Stomach (tissue), 19 donors: Measurements from ENCODE around the gene ERLEC1. TPM values are rescaled to one million over a fixed set of nuclear protein-coding genes. Genes with fewer than 3 reads are reported as not detected.

Experiments
- DNase-seq, 2 donors: peaks; one replicate each; pipeline versions ENCODE4 v3.0.0 to v3.0.0-alpha.2; 2013 to 2019
- H3K27ac ChIP-seq, 5 donors: fragments of 200-600 bp in 4 of 5; sonication (generic) in 4 of 5; one replicate each; pipeline ENCODE4 v1.5.1; 2013 to 2019; ENCODE audit warnings: mild to moderate bottlenecking in 1 of 5, moderate library complexity in 1 of 5
- H3K27me3 ChIP-seq, 3 donors: fragments of 200-600 bp; sonication (generic); one replicate each; pipeline ENCODE4 v1.5.1; 2017 to 2019; ENCODE audit warnings: mixed run types in 1 of 3
- H3K36me3 ChIP-seq, 4 donors: fragments of 200-600 bp; sonication (generic); 1 replicate in 3 of 4; 2 replicates in 1 of 4; pipeline ENCODE4 v1.5.1; 2016 to 2019
- H3K4me1 ChIP-seq, 4 donors: fragments of 200-600 bp; sonication (generic); one replicate each; pipeline ENCODE4 v1.5.1; 2016 to 2019
- H3K4me3 ChIP-seq, 4 donors: fragments of 200-600 bp; sonication (generic) in 3 of 4; one replicate each; pipeline ENCODE4 v1.5.1; 2016 to 2019; ENCODE audit warnings: mild to moderate bottlenecking in 1 of 4
- H3K9me3 ChIP-seq, 4 donors: fragments of 200-600 bp; sonication (generic); one replicate each; pipeline ENCODE4 v1.5.1; 2016 to 2019
- EP300 ChIP-seq: sonication (generic); formaldehyde crosslinking; IDR thresholded peaks from one replicate; pipeline ENCODE4 v1.6.1; 2017; ENCODE audit warnings: antibody characterized with exemption
- POLR2A ChIP-seq, 4 donors: fragments of 450-650 bp; IDR thresholded peaks; one replicate each; pipeline ENCODE4 v1.6.1; 2016; ENCODE audit warnings: antibody characterized with exemption in 4 of 4, control low read depth in 2 of 4, mild to moderate bottlenecking in 1 of 4, moderate library complexity in 1 of 4
- POLR2AphosphoS5 ChIP-seq, 3 donors: sonication (generic); formaldehyde crosslinking; IDR thresholded peaks; one replicate each; pipeline ENCODE4 v1.6.1; 2016; ENCODE audit warnings: antibody characterized with exemption in 3 of 3
- WGBS, 5 donors: extraction: QIAGEN DNeasy Blood & Tissue Kit in 3 of 5; methylation state at CpG; one replicate each; pipeline versions ENCODE4 v1.1.5 to v1.1.7; 2013 to 2018; 5-methylcytosine and 5-hydroxymethylcytosine counted together
- intact Hi-C: fragments of 100-400 bp; cut with DNase I; formaldehyde crosslinking; loops from one replicate; pipeline ENCODE4 v1.15.1; 2023; ENCODE audit warnings: low total_unique reads
- long read RNA-seq, 10 donors: transcript quantifications; one replicate each; lab custom pipeline, GENCODE V29; 2026
- polyA plus RNA-seq, 3 donors: library from polyadenylated mRNA; stranded (reverse); fragments of 200-250 nt; gene quantifications; one replicate each; pipeline ENCODE4 v1.2.3, GENCODE V29; 2013
- total RNA-seq, 5 donors: library from RNA; depleted of rRNA; stranded (reverse); fragments of >200 nt; gene quantifications; one replicate each; pipeline versions ENCODE4 v1.1.0 to v1.2.3, GENCODE V29; 2014 to 2016
- TF ChIP-seq, protein P1 (sequence below), 7 experiments: fragments of 450-650 bp in 4 of 7; fragments of 200-600 bp in 3 of 7; sonication (generic) in 3 of 7; IDR thresholded peaks; one replicate each; pipeline ENCODE4 v1.5.1; 2016 to 2019; ENCODE audit warnings: antibody characterized with exemption in 7 of 7, control low read depth in 2 of 7, mild to moderate bottlenecking in 1 of 7
- donor health status: healthy with polysubstance abuse.
- donor health status: Bipolar disorder and iron deficiency.
- donor health status: healthy.

Gene ERLEC1, protein sequence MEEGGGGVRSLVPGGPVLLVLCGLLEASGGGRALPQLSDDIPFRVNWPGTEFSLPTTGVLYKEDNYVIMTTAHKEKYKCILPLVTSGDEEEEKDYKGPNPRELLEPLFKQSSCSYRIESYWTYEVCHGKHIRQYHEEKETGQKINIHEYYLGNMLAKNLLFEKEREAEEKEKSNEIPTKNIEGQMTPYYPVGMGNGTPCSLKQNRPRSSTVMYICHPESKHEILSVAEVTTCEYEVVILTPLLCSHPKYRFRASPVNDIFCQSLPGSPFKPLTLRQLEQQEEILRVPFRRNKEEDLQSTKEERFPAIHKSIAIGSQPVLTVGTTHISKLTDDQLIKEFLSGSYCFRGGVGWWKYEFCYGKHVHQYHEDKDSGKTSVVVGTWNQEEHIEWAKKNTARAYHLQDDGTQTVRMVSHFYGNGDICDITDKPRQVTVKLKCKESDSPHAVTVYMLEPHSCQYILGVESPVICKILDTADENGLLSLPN
- total RNA-seq (100 to 1,000 TPM in 2 of 5 donors, 10 to 100 TPM in 2, 1 to 10 TPM in 1; 7.0 to 225 (median 39.6) TPM), polyA plus RNA-seq (10 to 100 TPM; 15.2 to 28.9 (median 27.8) TPM)
- long read RNA-seq, donor 1, partial matches to known transcripts, result 5 of 11 reads
- long read RNA-seq, donor 1, other reads (novel, unspliced or antisense), result 0 of 11 reads
- long read RNA-seq, donor 2, transcript ERLEC1-201 (14 exons, 2,433 nt), result major isoform, 11 of 15 reads
- long read RNA-seq, donor 2, partial matches to known transcripts, result 0 of 15 reads
- long read RNA-seq, donor 2, other reads (novel, unspliced or antisense), result 0 of 15 reads
- long read RNA-seq, donor 3, transcript ERLEC1-201 (14 exons, 2,433 nt), result major isoform, 5 of 7 reads
- long read RNA-seq, donor 3, partial matches to known transcripts, result 0 of 7 reads
- long read RNA-seq, donor 3, other reads (novel, unspliced or antisense), result 0 of 7 reads
- long read RNA-seq, donor 4, result 0 reads
- long read RNA-seq, donor 5, transcript ERLEC1-202 (13 exons, 2,271 nt), result minor isoform, 5 of 30 reads
- long read RNA-seq, donor 5, transcript ERLEC1-201 (14 exons, 2,433 nt), result major isoform, 9 of 30 reads
- long read RNA-seq, donor 5, partial matches to known transcripts, result 16 of 30 reads
- long read RNA-seq, donor 5, other reads (novel, unspliced or antisense), result 0 of 30 reads
- long read RNA-seq, donor 6, result 0 reads
- long read RNA-seq, donor 7, transcript ERLEC1-201 (14 exons, 2,433 nt), result major isoform, 10 of 31 reads
- long read RNA-seq, donor 7, transcript ERLEC1-202 (13 exons, 2,271 nt), result minor isoform, 6 of 31 reads
- long read RNA-seq, donor 7, partial matches to known transcripts, result 15 of 31 reads
- long read RNA-seq, donor 7, other reads (novel, unspliced or antisense), result 0 of 31 reads
- long read RNA-seq, donor 8, transcript ERLEC1-201 (14 exons, 2,433 nt), result major isoform, 8 of 10 reads
- long read RNA-seq, donor 8, partial matches to known transcripts, result 0 of 10 reads
- long read RNA-seq, donor 8, other reads (novel, unspliced or antisense), result 0 of 10 reads
- long read RNA-seq, donor 9, transcript ERLEC1-201 (14 exons, 2,433 nt), result major isoform, 6 of 19 reads
- long read RNA-seq, donor 9, partial matches to known transcripts, result 12 of 19 reads
- long read RNA-seq, donor 9, other reads (novel, unspliced or antisense), result 0 of 19 reads
- long read RNA-seq, donor 10, partial matches to known transcripts, result 0 of 2 reads
- long read RNA-seq, donor 10, other reads (novel, unspliced or antisense), result 0 of 2 reads

DNA sequence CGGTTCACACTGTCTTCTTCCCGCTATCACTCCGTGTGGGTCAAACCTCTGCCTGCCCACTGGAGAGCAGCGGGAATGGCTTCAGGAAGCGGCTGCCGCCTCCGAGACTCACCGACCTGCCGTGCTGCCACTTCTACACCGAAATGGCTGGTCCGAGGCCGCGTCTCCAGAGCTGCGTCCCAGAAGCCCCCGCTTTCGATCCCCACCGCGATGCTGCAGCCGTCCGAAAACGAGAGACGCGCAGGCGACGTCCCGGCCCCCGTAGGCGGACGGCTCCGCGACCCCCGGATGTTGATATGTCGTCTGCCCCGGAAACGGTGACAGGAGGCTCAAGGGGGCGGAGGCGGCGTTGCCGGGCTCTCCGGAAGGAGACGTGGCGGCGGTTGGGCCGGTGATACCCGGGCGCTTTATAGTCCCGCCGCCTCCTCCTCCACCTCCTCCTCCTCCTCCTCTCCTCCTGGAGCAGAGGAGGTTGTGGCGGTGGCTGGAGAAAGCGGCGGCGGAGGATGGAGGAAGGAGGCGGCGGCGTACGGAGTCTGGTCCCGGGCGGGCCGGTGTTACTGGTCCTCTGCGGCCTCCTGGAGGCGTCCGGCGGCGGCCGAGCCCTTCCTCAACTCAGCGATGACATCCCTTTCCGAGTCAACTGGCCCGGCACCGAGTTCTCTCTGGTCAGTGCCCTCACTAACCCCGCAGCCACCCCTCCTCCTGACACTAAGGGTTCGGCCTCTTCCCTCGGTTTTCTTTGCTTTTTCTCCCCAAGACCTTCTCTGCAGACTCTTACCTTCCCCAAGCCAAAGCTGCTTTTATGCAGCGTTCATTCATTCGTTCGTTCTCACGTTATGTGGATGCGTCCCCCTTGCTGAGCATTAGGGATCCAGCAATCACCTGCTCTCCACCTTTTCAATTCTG, at the start of gene ERLEC1, which contains the start of gene ASB3:
Gene ERLEC1, plus strand, starts transcription at position 340 of the 909 bp plus-strand sequence. Its CDS starts 167 bp downstream, at position 507.
Gene ASB3, minus strand, starts transcription at position 249 of the 909 bp plus-strand sequence. CDS start 21,381 bp downstream, outside the sequence.
- Histone ChIP-seq H3K4me3 (peak within 1 kb of the TSS; percentile 77 to 95 (median 85)), H3K27me3 (no peaks in the 10 kb centered on the region), H3K27ac (peak within 1 kb of the TSS; percentile 78 to 90 (median 85)), H3K36me3 (peaks cover 0 to 8% (median 1%) of the 10 kb centered on the region in 4 donors), H3K9me3 (no peaks in the 10 kb centered on the region), H3K4me1 (peaks cover 22 to 63% (median 54%) of the 10 kb centered on the region in 4 donors)
- peak; percentile 87 to 96 (median 91) for TF ChIP-seq POLR2AphosphoS5 (IDR thresholded peaks at IDR 0.05)
- TF ChIP-seq, protein P1, sequence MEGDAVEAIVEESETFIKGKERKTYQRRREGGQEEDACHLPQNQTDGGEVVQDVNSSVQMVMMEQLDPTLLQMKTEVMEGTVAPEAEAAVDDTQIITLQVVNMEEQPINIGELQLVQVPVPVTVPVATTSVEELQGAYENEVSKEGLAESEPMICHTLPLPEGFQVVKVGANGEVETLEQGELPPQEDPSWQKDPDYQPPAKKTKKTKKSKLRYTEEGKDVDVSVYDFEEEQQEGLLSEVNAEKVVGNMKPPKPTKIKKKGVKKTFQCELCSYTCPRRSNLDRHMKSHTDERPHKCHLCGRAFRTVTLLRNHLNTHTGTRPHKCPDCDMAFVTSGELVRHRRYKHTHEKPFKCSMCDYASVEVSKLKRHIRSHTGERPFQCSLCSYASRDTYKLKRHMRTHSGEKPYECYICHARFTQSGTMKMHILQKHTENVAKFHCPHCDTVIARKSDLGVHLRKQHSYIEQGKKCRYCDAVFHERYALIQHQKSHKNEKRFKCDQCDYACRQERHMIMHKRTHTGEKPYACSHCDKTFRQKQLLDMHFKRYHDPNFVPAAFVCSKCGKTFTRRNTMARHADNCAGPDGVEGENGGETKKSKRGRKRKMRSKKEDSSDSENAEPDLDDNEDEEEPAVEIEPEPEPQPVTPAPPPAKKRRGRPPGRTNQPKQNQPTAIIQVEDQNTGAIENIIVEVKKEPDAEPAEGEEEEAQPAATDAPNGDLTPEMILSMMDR (IDR thresholded peaks at IDR 0.05), result peak in 2 of 7 experiments; percentile 9 to 12
- TF ChIP-seq POLR2A (IDR thresholded peaks at IDR 0.05), result peak in 1 of 4 donors; percentile 33
- no peak for TF ChIP-seq EP300
- intact Hi-C loops, result no loop called here
- DNase-seq, result peak; percentile 88 to 97
- 0 to 1% (median 0%) methylated on average over 21 to 77 of the region's 77 CpGs for WGBS, 5 donors

GRCh38 chr2:53737091-53737490, 49.8 kb upstream of the ERLEC1 start:
- Histone ChIP-seq H3K4me1 (no peaks in the 10 kb centered on the region), H3K27ac (no peak overlapping the region), H3K9me3 (no peaks in the 10 kb centered on the region), H3K36me3 (peaks cover 0 to 20% (median 13%) of the 10 kb centered on the region in 4 donors), H3K4me3 (no peak overlapping the region), H3K27me3 (no peaks in the 10 kb centered on the region)
- no peak for DNase-seq
- intact Hi-C loops, result no loop called here
- WGBS, 5 donors, result 94 to 96% (median 96%) methylated on average over 5 of the region's 5 CpGs
- TF ChIP-seq, protein P1 (IDR thresholded peaks at IDR 0.05), result no peak
- TF ChIP-seq POLR2AphosphoS5 (IDR thresholded peaks at IDR 0.05), result no peak

- H3K27ac ChIP-seq, result no peak overlapping the region
- no peaks in the 10 kb centered on the region for H3K9me3 ChIP-seq
- intact Hi-C loops, result no loop called here
- no peak for DNase-seq
- peaks cover 0 to 1% (median 0%) of the 10 kb centered on the region in 4 donors for H3K4me1 ChIP-seq
- H3K4me3 ChIP-seq, result no peak overlapping the region
- no peaks in the 10 kb centered on the region for H3K27me3 ChIP-seq
- peaks cover 0 to 13% (median 7%) of the 10 kb centered on the region in 4 donors for H3K36me3 ChIP-seq
- TF ChIP-seq, protein P1 (IDR thresholded peaks at IDR 0.05), result no peak
- no peak for TF ChIP-seq POLR2AphosphoS5 (IDR thresholded peaks at IDR 0.05)
- TF ChIP-seq EP300, result no peak
- no peak for TF ChIP-seq POLR2A (IDR thresholded peaks at IDR 0.05)
- WGBS, 5 donors, result 76 to 94% (median 84%) methylated on average over 1 of the region's 1 CpG
Measured at GRCh38 chr2:53739032-53739431, 47.8 kb upstream of the ERLEC1 start.
